Chondrocyte (in vitro differentiated cells): ENCODE measurements around the gene TTF2. TPM values are rescaled to one million over a fixed set of nuclear protein-coding genes. Genes with fewer than 3 reads are reported as not detected.

Source experiments
- DNase-seq: peaks from one replicate; pipeline ENCODE4 v3.0.0; 2021; ENCODE audit warnings: mixed read lengths, low spot score
- H3K27ac Mint-ChIP-seq: one replicate; pipeline ENCODE4 v1.8.0; 2021; ENCODE audit warnings: mild to moderate bottlenecking, moderate library complexity, mixed read lengths; ENCODE audit not compliant: unreplicated experiment
- H3K27me3 Mint-ChIP-seq: 2 replicates; pipeline ENCODE4 v1.8.0; 2021; ENCODE audit warnings: low read depth, mixed read lengths
- H3K36me3 Mint-ChIP-seq: 2 replicates; pipeline ENCODE4 v1.8.0; 2021; ENCODE audit warnings: low read depth, mixed read lengths
- H3K4me1 Mint-ChIP-seq: 2 replicates; pipeline ENCODE4 v1.8.0; 2021; ENCODE audit warnings: low read depth, mild to moderate bottlenecking, mixed read lengths
- H3K4me3 Mint-ChIP-seq: one replicate; pipeline ENCODE4 v1.8.0; 2021; ENCODE audit warnings: mild to moderate bottlenecking, moderate library complexity, mixed read lengths; ENCODE audit not compliant: unreplicated experiment
- H3K9me3 Mint-ChIP-seq: 2 replicates; pipeline ENCODE4 v1.8.0; 2021; ENCODE audit warnings: low read depth, mixed read lengths
- CTCF ChIP-seq: fragments of 200-600 bp; sonication (generic); IDR thresholded peaks from 2 replicates; pipeline ENCODE4 v1.5.0; 2021; ENCODE audit warnings: antibody characterized with exemption, mild to moderate bottlenecking, moderate library complexity
- total RNA-seq: library from RNA; stranded (reverse); gene quantifications from 3 replicates; pipeline ENCODE4 v1.2.1, GENCODE V29; 2021

TTF2 gene
- total RNA-seq, 1 donor from 2014 or later: 16.4 TPM

- Mint-ChIP-seq H3K4me1 (peaks cover 7% of the 10 kb centered on the region), H3K9me3 (no peaks in the 10 kb centered on the region), H3K4me3 (no peak overlapping the region), H3K36me3 (no peaks in the 10 kb centered on the region), H3K27ac (no peak overlapping the region), H3K27me3 (no peaks in the 10 kb centered on the region)
- no peak for DNase-seq
- TF ChIP-seq CTCF: no peak
Observed at GRCh38 chr1:117130526-117130925, 70.4 kb downstream of the TTF2 start.

GRCh38 chr1:117135329-117135728 lies 75.2 kb downstream of the TTF2 start:
- no peak overlapping the region for H3K27ac Mint-ChIP-seq
- no peaks in the 10 kb centered on the region for H3K36me3 Mint-ChIP-seq
- no peaks in the 10 kb centered on the region for H3K4me1 Mint-ChIP-seq
- no peaks in the 10 kb centered on the region for H3K27me3 Mint-ChIP-seq
- no peak for DNase-seq
- TF ChIP-seq CTCF: no peak
- H3K9me3 Mint-ChIP-seq: no peaks in the 10 kb centered on the region
- H3K4me3 Mint-ChIP-seq: no peak overlapping the region

- Mint-ChIP-seq H3K9me3 (no peaks in the 10 kb centered on the region), H3K4me3 (no peak overlapping the region), H3K27ac (no peak overlapping the region), H3K36me3 (no peaks in the 10 kb centered on the region), H3K4me1 (no peaks in the 10 kb centered on the region), H3K27me3 (no peaks in the 10 kb centered on the region)
- TF ChIP-seq CTCF: no peak
- no peak for DNase-seq
Observed at GRCh38 chr1:117136749-117137148, 76.6 kb downstream of the TTF2 start.

- H3K36me3 Mint-ChIP-seq: no peaks in the 10 kb centered on the region
- no peaks in the 10 kb centered on the region for H3K9me3 Mint-ChIP-seq
- no peak for TF ChIP-seq CTCF
- no peak overlapping the region for H3K27ac Mint-ChIP-seq
- H3K27me3 Mint-ChIP-seq: no peaks in the 10 kb centered on the region
- no peak overlapping the region for H3K4me3 Mint-ChIP-seq
- DNase-seq: no peak
- H3K4me1 Mint-ChIP-seq: no peaks in the 10 kb centered on the region
Observed at GRCh38 chr1:117137281-117137855, 77.2 kb downstream of the TTF2 start.

- Mint-ChIP-seq H3K27me3 (no peaks in the 10 kb centered on the region), H3K36me3 (no peaks in the 10 kb centered on the region), H3K4me1 (no peaks in the 10 kb centered on the region), H3K4me3 (no peak overlapping the region), H3K9me3 (no peaks in the 10 kb centered on the region), H3K27ac (no peak overlapping the region)
- TF ChIP-seq CTCF: no peak
- DNase-seq: no peak
Observed at GRCh38 chr1:117138106-117138505, 78.0 kb downstream of the TTF2 start.
